ENCODE results near the gene ARFGEF3.

DNA sequence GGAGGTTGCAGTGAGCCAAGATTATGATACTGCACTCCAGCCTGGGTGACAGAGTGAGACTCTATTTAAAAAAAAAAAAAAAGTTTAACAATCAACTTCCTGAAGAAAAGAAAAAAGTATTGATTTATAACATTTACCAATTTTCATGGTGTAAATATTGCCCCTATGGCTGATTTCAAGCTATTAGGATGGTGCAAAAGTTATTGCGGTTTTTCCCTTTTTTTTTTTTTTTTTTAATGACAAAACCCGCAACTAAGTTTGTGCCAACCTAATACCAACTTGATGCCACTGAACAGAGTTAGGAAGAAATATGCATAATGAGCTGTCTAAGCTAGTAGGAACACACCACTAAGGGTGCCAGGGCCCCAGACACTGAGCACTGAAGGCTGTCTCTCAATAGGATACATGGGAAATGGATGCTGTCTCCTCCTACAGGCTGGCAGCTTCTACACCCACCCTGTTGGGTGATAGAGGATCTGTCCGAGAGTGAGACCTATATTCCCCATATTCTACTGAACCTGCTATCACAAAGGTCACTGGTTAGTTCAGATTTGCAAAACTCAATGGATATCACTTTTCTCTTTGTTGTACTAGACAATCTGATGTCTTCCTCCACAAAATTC, 48.0 kb upstream of the ARFGEF3 start:
- TF ChIP-seq CTCF (IDR thresholded peaks at IDR 0.05) (no peak), POLR2A (IDR thresholded peaks at IDR 0.05) (no peak)
